Right lobe of liver (tissue), 6 donors: ENCODE results near the gene GSTA2. TPM values are rescaled to one million over a fixed set of nuclear protein-coding genes. Genes with fewer than 3 reads are reported as not detected.

Source experiments
- ATAC-seq, 4 donors: fragments of 200-7000 bp; cut with Tn5 transposase; one replicate each; pipeline ENCODE4 v1.9.1; 2020; ENCODE audit warnings: mild to moderate bottlenecking in 4 of 4, moderate library complexity in 4 of 4
- DNase-seq, 3 donors: peaks; one replicate each; pipeline ENCODE4 v3.0.0-alpha.2; 2020
- H3K27ac ChIP-seq, 3 donors: fragments of 200-600 bp; one replicate each; pipeline ENCODE4 v1.8.0; 2022
- H3K27me3 ChIP-seq, 2 donors: fragments of 200-600 bp; one replicate each; pipeline ENCODE4 v1.8.0; 2022
- H3K36me3 ChIP-seq, 4 donors: fragments of 200-600 bp; sonication (generic) in 1 of 4; one replicate each; pipeline versions ENCODE4 v1.5.1 to v1.8.0; 2017 to 2022; ENCODE audit warnings: control low read depth in 1 of 4
- H3K4me1 ChIP-seq, 4 donors: fragments of 200-600 bp; sonication (generic) in 1 of 4; one replicate each; pipeline versions ENCODE4 v1.5.1 to v1.8.0; 2017 to 2022; ENCODE audit warnings: control low read depth in 1 of 4
- H3K4me3 ChIP-seq, 3 donors: fragments of 200-600 bp; one replicate each; pipeline ENCODE4 v1.8.0; 2022
- H3K9me3 ChIP-seq, 4 donors: fragments of 200-600 bp; sonication (generic) in 1 of 4; one replicate each; pipeline versions ENCODE4 v1.5.1 to v1.8.0; 2017 to 2022; ENCODE audit warnings: control low read depth in 1 of 4
- POLR2A ChIP-seq: fragments of 450-650 bp; IDR thresholded peaks from one replicate; pipeline ENCODE4 v1.6.1; 2017; ENCODE audit warnings: antibody characterized with exemption, mild to moderate bottlenecking
- intact Hi-C, 2 donors: fragments of 100-400 bp; cut with DNase I; formaldehyde crosslinking; loops; one replicate each; pipeline versions ENCODE4 v1.11.2 to v1.14.1; 2022
- total RNA-seq, 6 experiments: library from RNA; depleted of rRNA in 2 of 6; stranded (reverse); fragments of >200 nt in 2 of 6; fragmentation: NEBNext Ultra II Directional in 3 of 6; extraction: Animal tissue kit (Norgen Biotek cat#: 25700) in 3 of 6; gene quantifications; one replicate each; pipeline versions ENCODE4 v1.1.0 to v1.2.4, GENCODE V29; 2016 to 2023
- TF ChIP-seq, protein P1 (sequence below), 4 donors: fragments of 200-600 bp in 3 of 4; fragments of 450-650 bp in 1 of 4; IDR thresholded peaks; one replicate each; pipeline versions ENCODE4 v1.5.1 to v1.8.0; 2016 to 2022; ENCODE audit warnings: antibody characterized with exemption in 4 of 4, mild to moderate bottlenecking in 2 of 4
- donor health status: DM: no; HTN: yes; CAD: no.
- donor health status: DM: no; HTN: no; CAD: no.
- donor health status: DM: no; HTN: no; CAD: no.
- donor health status: DM: no; HTN: yes; CAD: no.
- donor health status: DM: no; HTN: yes; CAD: no.

GSTA2 gene
- total RNA-seq, 6 experiments from 2014 or later, result 7.6 to 177 (median 54.4) TPM

DNA sequence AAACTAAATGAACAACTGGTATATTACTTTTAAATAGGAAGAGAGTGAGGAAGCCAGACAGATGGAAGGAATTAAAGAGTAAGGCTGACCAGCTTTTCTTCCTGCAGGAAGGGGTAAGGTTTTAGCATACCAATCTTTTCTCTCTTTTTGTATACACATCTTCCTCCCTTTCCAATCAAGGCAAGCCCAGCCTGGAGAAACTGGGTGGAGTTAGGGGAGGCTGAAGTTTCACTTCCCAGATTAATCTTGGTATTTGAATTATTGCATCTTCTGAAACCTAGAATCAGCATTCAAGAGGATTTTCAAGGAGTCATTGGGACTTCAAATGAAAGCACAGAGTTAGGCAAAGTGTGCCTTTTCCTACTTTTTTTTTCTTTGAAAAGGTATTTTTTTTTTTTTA is 59.2 kb downstream of the GSTA2 start:
- H3K27me3 ChIP-seq, result no peaks in the 10 kb centered on the region
- no peak for ATAC-seq
- intact Hi-C loops, result no loop called here
- H3K9me3 ChIP-seq, result no peaks in the 10 kb centered on the region
- no peak overlapping the region for H3K27ac ChIP-seq
- no peak for DNase-seq
- H3K4me3 ChIP-seq, result no peak overlapping the region
- TF ChIP-seq, protein P1, sequence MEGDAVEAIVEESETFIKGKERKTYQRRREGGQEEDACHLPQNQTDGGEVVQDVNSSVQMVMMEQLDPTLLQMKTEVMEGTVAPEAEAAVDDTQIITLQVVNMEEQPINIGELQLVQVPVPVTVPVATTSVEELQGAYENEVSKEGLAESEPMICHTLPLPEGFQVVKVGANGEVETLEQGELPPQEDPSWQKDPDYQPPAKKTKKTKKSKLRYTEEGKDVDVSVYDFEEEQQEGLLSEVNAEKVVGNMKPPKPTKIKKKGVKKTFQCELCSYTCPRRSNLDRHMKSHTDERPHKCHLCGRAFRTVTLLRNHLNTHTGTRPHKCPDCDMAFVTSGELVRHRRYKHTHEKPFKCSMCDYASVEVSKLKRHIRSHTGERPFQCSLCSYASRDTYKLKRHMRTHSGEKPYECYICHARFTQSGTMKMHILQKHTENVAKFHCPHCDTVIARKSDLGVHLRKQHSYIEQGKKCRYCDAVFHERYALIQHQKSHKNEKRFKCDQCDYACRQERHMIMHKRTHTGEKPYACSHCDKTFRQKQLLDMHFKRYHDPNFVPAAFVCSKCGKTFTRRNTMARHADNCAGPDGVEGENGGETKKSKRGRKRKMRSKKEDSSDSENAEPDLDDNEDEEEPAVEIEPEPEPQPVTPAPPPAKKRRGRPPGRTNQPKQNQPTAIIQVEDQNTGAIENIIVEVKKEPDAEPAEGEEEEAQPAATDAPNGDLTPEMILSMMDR (IDR thresholded peaks at IDR 0.05), result no peak
- no peak for TF ChIP-seq POLR2A
- no peaks in the 10 kb centered on the region for H3K36me3 ChIP-seq
- peaks cover 0 to 5% (median 0%) of the 10 kb centered on the region in 4 donors for H3K4me1 ChIP-seq

Other genes starting within 250 kb of the GSTA2 start
- 10 to 100 TPM; 16.1 to 24.8 (median 17.8) TPM for gene TRAM2, start 186.4 kb downstream of the GSTA2 start, total RNA-seq
- 10 to 100 TPM; 20.7 to 41.2 (median 33.3) TPM for gene TMEM14A, start 92.4 kb downstream of the GSTA2 start, total RNA-seq
- gene GSTA1, start 40.3 kb upstream of the GSTA2 start, total RNA-seq, result 1,000 to 10,000 TPM in 1 of 6 experiments, 100 to 1,000 TPM in 3, 10 to 100 TPM in 2; 16.1 to 2,332 (median 522) TPM
- not detected for gene GSTA5, start 77.3 kb upstream of the GSTA2 start, total RNA-seq
- not detected for gene GSTA3, start 146.2 kb upstream of the GSTA2 start, total RNA-seq
- gene GSTA4, start 231.8 kb upstream of the GSTA2 start, total RNA-seq, result 10 to 100 TPM in 3 of 6 experiments, 1 to 10 TPM in 3; 4.8 to 23.1 (median 9.2) TPM